Measurements from ENCODE around the gene MCC.

The MCC gene

DNA sequence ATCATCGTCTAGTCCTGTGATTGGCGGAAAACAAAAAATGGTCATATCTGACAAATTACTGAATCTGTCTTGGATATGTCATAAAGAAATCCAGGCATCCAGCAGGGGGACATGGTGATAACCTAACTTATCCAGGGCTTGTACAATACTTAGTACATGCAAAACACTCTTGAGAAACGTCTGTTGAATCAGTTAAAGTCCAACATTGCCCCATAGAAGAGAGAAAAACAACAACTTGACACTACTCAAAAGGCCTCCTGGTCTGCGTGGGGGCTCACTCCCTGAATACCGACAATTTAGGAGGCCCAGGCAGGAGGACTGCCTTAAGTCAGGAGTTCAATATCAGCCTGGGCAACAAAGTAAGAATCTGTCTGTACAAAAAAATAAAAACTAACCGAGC is 294.1 kb downstream of the MCC start:
- Histone ChIP-seq H3K9me3 (ENCODE audit: control insufficient read depth in 1 of 2, low read length in 2 of 2) (peaks cover 0 to 5% of the 10 kb centered on the region in 2 donors), H3K27ac (ENCODE audit: low read length) (no peak overlapping the region), H3K4me3 (ENCODE audit: low read depth in 1 of 2, low read length in 2 of 2) (no peak overlapping the region), H3K36me3 (ENCODE audit: control insufficient read depth in 1 of 2, insufficient read depth in 2 of 2, low read length in 2 of 2) (no peaks in the 10 kb centered on the region), H3K4me1 (ENCODE audit: control insufficient read depth in 1 of 2, insufficient read depth in 2 of 2, low read length in 2 of 2) (peaks cover 0 to 7% of the 10 kb centered on the region in 2 donors), H3K27me3 (ENCODE audit: low read depth, low read length) (no peaks in the 10 kb centered on the region)

DNA sequence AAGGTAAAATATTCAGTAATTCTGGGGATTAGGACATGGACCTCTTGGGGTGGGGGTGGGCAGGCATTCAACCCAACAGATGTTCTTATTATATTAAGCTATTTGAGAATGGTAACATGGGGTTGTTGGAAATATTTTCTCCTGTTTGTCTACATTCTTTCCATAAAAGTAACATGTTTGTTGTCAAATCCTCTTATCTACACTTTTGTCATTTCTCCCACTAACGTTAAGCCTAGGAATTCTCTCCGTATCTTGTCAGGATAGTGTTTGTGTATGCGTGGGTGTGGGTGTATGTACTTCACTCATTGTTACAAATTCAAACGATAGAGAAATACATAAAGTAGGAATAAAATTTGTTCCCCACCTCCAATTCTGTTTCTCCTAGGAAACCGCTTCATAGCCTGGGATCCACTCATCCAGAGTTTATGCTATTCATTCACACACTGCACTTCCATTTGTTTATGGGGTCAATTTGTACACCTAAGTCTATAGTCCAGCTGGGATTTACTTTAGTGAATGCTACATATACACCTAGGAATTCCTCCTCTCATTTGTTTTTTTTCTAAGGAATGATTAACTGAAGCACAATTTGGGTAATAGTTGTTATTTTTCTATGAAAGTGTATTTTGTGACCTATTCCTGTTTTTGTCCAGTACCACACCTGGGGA is 294.8 kb downstream of the MCC start:
- H3K27ac ChIP-seq (ENCODE audit: low read length): no peak overlapping the region
- H3K4me1 ChIP-seq (ENCODE audit: control insufficient read depth in 1 of 2, insufficient read depth in 2 of 2, low read length in 2 of 2): peaks cover 0 to 7% of the 10 kb centered on the region in 2 donors
- no peaks in the 10 kb centered on the region for H3K36me3 ChIP-seq (ENCODE audit: control insufficient read depth in 1 of 2, insufficient read depth in 2 of 2, low read length in 2 of 2)
- H3K9me3 ChIP-seq (ENCODE audit: control insufficient read depth in 1 of 2, low read length in 2 of 2): peaks cover 0 to 5% of the 10 kb centered on the region in 2 donors
- H3K4me3 ChIP-seq (ENCODE audit: low read depth in 1 of 2, low read length in 2 of 2): no peak overlapping the region
- H3K27me3 ChIP-seq (ENCODE audit: low read depth, low read length): no peaks in the 10 kb centered on the region

DNA sequence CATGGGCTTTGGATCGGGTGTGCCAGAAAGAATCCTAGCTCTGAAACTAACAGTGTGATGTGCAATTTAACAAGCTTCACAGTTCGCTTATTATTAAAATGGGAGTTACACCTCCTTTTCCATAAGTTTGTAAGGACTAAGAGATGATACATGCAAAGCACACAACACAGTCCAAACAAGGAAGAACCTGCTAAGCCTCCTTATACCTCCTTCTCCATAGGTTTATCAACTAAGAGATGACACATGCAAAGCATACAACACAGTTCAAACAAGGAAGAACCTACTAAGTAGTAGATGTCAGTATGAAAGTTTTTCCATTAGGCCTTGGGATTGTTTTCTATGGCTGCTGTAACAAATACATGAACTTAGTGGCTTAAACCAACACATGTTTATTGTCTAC is 295.7 kb downstream of the MCC start:
- H3K4me3 ChIP-seq (ENCODE audit: low read depth in 1 of 2, low read length in 2 of 2): no peak overlapping the region
- H3K9me3 ChIP-seq (ENCODE audit: control insufficient read depth in 1 of 2, low read length in 2 of 2): peaks cover 0 to 5% of the 10 kb centered on the region in 2 donors
- no peaks in the 10 kb centered on the region for H3K27me3 ChIP-seq (ENCODE audit: low read depth, low read length)
- H3K4me1 ChIP-seq (ENCODE audit: control insufficient read depth in 1 of 2, insufficient read depth in 2 of 2, low read length in 2 of 2): peaks cover 0 to 7% of the 10 kb centered on the region in 2 donors
- H3K27ac ChIP-seq (ENCODE audit: low read length): no peak overlapping the region
- no peaks in the 10 kb centered on the region for H3K36me3 ChIP-seq (ENCODE audit: control insufficient read depth in 1 of 2, insufficient read depth in 2 of 2, low read length in 2 of 2)

DNA sequence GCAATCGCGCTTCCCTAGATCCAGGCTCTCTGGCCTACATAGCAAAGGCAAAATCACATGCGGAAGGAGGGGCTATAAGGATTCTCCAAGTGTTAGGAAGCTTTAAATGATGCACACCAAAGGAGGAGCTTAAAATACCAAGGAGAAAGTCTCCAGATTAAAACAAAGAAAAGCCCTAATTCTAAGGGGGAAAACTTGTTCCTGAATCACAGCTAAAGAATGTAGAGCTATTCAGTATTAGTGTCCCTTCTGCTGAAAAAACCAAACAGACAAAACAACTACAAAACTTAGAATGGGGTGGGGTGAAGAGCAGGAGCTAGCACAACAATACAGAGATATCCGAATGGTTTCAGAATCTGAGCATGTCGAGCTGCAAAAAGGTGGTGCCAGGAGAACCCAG is 297.9 kb downstream of the MCC start:
- Histone ChIP-seq H3K27me3 (ENCODE audit: low read depth, low read length) (no peaks in the 10 kb centered on the region), H3K4me3 (ENCODE audit: low read depth in 1 of 2, low read length in 2 of 2) (no peak overlapping the region), H3K27ac (ENCODE audit: low read length) (no peak overlapping the region), H3K4me1 (ENCODE audit: control insufficient read depth in 1 of 2, insufficient read depth in 2 of 2, low read length in 2 of 2) (peaks cover 0 to 2% of the 10 kb centered on the region in 2 donors), H3K9me3 (ENCODE audit: control insufficient read depth in 1 of 2, low read length in 2 of 2) (peaks cover 0 to 5% of the 10 kb centered on the region in 2 donors), H3K36me3 (ENCODE audit: control insufficient read depth in 1 of 2, insufficient read depth in 2 of 2, low read length in 2 of 2) (no peaks in the 10 kb centered on the region)

DNA sequence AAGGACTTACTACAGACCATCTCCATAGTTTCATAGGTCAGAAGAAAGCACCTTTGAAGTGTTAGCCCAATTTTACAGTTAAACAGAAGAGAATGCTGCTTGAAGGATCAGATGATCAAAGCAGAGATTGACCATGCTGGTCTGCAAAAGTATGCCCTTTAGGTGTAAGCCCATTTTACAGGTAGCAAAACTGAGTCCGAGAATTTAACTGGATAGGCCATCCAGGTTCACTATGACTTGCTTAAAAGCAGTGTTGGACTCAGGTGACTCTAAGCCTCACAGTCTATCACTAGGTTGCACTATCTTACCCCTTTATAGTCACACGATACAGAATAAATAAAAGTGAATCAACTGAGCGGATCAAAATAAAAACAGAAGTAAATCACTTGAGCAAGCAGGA is 299.0 kb downstream of the MCC start:
- H3K27ac ChIP-seq (ENCODE audit: low read length): no peak overlapping the region
- H3K4me1 ChIP-seq (ENCODE audit: control insufficient read depth in 1 of 2, insufficient read depth in 2 of 2, low read length in 2 of 2): no peaks in the 10 kb centered on the region
- no peaks in the 10 kb centered on the region for H3K27me3 ChIP-seq (ENCODE audit: low read depth, low read length)
- H3K4me3 ChIP-seq (ENCODE audit: low read depth in 1 of 2, low read length in 2 of 2): no peak overlapping the region
- no peaks in the 10 kb centered on the region for H3K36me3 ChIP-seq (ENCODE audit: control insufficient read depth in 1 of 2, insufficient read depth in 2 of 2, low read length in 2 of 2)
- H3K9me3 ChIP-seq (ENCODE audit: control insufficient read depth in 1 of 2, low read length in 2 of 2): peaks cover 0 to 5% of the 10 kb centered on the region in 2 donors

DNA sequence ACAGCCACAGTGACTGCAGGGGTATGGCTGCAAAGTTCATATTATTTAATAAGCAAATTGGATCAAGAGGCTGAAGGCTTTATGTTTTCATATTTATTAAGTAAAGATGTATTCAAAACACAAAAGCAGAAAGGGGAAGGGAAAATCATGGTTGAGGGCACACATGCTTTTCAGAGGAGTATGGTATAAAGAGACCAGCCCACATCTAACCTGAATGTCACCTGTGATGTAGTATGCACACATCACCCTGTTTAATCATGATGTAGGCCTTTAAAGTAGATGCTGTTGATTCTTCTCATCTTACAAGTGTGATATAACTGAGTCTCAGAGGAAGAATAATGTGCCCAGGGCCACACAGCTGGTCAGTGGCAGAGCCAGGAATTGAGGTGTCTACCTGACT is 299.8 kb downstream of the MCC start:
- Histone ChIP-seq H3K4me3 (ENCODE audit: low read depth in 1 of 2, low read length in 2 of 2) (no peak overlapping the region), H3K4me1 (ENCODE audit: control insufficient read depth in 1 of 2, insufficient read depth in 2 of 2, low read length in 2 of 2) (no peaks in the 10 kb centered on the region), H3K27ac (ENCODE audit: low read length) (no peak overlapping the region), H3K9me3 (ENCODE audit: control insufficient read depth in 1 of 2, low read length in 2 of 2) (peaks cover 0 to 5% of the 10 kb centered on the region in 2 donors), H3K36me3 (ENCODE audit: control insufficient read depth in 1 of 2, insufficient read depth in 2 of 2, low read length in 2 of 2) (no peaks in the 10 kb centered on the region), H3K27me3 (ENCODE audit: low read depth, low read length) (no peaks in the 10 kb centered on the region)

DNA sequence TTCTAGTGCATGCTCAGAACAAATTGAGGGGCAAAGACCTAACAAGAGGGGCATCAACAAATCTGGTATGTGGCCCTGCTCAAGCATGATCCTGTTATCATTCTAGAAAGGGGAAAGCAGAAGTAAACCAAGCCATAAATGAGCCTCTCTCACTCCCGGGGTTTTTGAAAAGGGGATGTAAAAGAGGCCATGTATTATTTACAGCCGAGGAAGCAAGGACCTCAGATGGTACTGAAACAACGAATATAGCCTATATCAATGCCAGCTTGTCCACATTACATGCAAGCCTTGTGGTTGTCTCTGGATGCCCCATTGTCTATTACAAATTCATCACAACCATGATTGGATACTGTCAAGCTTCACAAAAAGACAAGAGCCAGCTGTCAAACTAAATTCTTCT is 300.3 kb downstream of the MCC start:
- Histone ChIP-seq H3K9me3 (ENCODE audit: control insufficient read depth in 1 of 2, low read length in 2 of 2) (peaks cover 0 to 3% of the 10 kb centered on the region in 2 donors), H3K27ac (ENCODE audit: low read length) (no peak overlapping the region), H3K36me3 (ENCODE audit: control insufficient read depth in 1 of 2, insufficient read depth in 2 of 2, low read length in 2 of 2) (no peaks in the 10 kb centered on the region), H3K4me3 (ENCODE audit: low read depth in 1 of 2, low read length in 2 of 2) (no peak overlapping the region), H3K4me1 (ENCODE audit: control insufficient read depth in 1 of 2, insufficient read depth in 2 of 2, low read length in 2 of 2) (no peaks in the 10 kb centered on the region), H3K27me3 (ENCODE audit: low read depth, low read length) (no peaks in the 10 kb centered on the region)

DNA sequence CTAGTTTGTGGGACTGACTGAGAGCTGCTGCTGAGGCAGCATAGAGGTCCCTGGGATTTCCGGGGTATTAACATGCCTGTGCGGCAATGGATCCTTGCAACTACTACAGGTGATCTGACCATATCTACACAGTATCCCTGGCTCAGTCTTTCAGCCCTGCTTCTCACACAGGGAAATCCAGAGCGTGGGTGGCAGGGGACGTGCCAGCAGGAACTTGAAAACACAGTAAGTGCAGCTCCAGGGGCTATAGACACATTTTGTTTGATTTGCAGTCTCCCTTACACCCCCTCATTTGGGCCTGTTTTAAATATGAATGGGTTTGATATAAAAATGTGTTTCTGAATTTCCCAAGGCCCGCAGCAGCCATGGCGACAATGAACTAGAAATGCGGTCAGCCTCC is 302.2 kb downstream of the MCC start:
- Histone ChIP-seq H3K36me3 (ENCODE audit: control insufficient read depth in 1 of 2, insufficient read depth in 2 of 2, low read length in 2 of 2) (no peaks in the 10 kb centered on the region), H3K9me3 (ENCODE audit: control insufficient read depth in 1 of 2, low read length in 2 of 2) (no peaks in the 10 kb centered on the region), H3K4me3 (ENCODE audit: low read depth in 1 of 2, low read length in 2 of 2) (no peak overlapping the region), H3K27me3 (ENCODE audit: low read depth, low read length) (no peaks in the 10 kb centered on the region), H3K27ac (ENCODE audit: low read length) (no peak overlapping the region), H3K4me1 (ENCODE audit: control insufficient read depth in 1 of 2, insufficient read depth in 2 of 2, low read length in 2 of 2) (no peaks in the 10 kb centered on the region)

DNA sequence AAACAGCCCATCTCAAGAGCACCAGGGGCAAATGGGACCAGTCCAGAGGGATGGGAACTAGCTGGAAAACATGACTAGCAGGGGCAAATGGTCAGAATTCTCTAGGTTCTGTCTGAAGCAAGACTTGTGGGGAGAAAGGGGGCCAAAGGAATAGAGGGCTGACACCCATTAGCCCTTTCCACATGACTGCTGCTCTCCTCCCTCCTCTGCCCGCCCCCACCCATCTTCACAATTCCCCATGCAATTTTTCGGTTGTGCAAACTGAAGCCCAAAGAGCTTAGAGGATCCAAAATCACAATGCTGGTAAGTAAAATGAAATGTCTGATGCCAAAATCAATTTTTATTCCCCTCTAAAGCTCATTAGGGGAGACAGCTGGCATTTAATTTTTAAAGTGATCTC is 304.6 kb downstream of the MCC start:
- no peaks in the 10 kb centered on the region for H3K9me3 ChIP-seq (ENCODE audit: control insufficient read depth in 1 of 2, low read length in 2 of 2)
- no peak overlapping the region for H3K4me3 ChIP-seq (ENCODE audit: low read depth in 1 of 2, low read length in 2 of 2)
- H3K27me3 ChIP-seq (ENCODE audit: low read depth, low read length): no peaks in the 10 kb centered on the region
- H3K4me1 ChIP-seq (ENCODE audit: control insufficient read depth in 1 of 2, insufficient read depth in 2 of 2, low read length in 2 of 2): peaks cover 6 to 13% of the 10 kb centered on the region in 2 donors
- no peak overlapping the region for H3K27ac ChIP-seq (ENCODE audit: low read length)
- H3K36me3 ChIP-seq (ENCODE audit: control insufficient read depth in 1 of 2, insufficient read depth in 2 of 2, low read length in 2 of 2): no peaks in the 10 kb centered on the region

DNA sequence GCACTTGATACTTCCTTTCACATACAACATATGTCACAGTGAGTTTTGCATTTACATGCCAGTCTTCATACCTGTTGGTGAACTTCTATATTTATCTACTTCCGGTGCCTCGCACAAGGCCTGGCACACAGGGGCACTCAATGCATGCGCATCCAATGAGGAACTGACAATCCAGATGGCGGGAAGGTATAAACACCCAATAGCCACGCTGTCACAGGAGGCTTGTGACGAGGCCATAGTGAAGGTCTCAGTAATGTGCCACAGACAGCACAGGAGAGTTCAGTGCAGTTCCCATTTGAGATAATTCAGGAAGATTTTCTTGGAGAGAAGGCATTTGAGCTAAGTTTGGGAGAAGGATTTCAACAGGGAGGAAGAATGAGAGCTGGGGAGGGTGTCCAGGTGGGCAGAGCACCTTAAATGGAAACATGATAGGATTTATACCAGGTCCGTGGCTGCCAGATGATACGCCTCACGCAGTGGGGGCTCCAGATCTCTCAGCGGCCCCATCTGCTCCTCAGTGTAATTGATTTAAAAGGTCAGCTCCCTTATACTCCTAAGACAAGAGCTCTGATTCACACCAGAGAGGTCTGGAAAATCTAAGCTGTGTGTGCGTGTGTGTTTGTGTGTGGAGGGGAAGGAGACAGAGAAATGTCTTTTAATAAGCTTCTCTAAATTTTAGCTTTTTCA is 305.5 kb downstream of the MCC start:
- H3K4me1 ChIP-seq (ENCODE audit: control insufficient read depth in 1 of 2, insufficient read depth in 2 of 2, low read length in 2 of 2): peaks cover 6 to 22% of the 10 kb centered on the region in 2 donors
- H3K36me3 ChIP-seq (ENCODE audit: control insufficient read depth in 1 of 2, insufficient read depth in 2 of 2, low read length in 2 of 2): no peaks in the 10 kb centered on the region
- H3K27me3 ChIP-seq (ENCODE audit: low read depth, low read length): no peaks in the 10 kb centered on the region
- H3K27ac ChIP-seq (ENCODE audit: low read length): no peak overlapping the region
- no peaks in the 10 kb centered on the region for H3K9me3 ChIP-seq (ENCODE audit: control insufficient read depth in 1 of 2, low read length in 2 of 2)
- no peak overlapping the region for H3K4me3 ChIP-seq (ENCODE audit: low read depth in 1 of 2, low read length in 2 of 2)

DNA sequence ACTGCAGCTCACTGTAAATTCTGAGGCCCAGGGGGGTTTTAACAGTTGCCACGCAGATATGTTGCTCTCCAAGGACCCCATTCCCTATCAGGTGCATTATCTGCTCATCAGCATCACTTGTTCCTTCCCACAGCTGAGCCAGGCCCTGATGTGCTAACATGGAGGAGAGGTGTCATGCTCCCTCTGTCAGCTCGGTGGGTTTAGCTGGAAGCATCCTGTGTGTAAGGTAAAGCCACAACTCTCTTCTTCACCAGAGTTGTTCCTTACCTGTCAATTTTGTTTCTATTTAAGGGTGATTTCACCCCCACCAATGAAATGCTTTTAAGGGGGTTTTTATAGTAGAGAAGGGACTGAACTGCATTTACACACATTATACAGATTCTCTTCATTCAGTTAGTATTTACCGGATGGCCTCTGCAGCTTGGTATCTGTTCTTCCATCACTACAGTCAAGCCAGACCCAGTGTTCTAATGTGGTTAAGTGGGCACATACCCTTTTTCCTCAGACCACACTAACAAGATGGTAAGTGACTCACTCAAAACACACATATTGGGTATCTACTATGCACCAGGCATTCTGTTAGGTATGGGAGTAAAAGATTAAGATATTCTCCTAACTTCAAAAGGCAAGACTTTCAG is 306.3 kb downstream of the MCC start:
- Histone ChIP-seq H3K9me3 (ENCODE audit: control insufficient read depth in 1 of 2, low read length in 2 of 2) (no peaks in the 10 kb centered on the region), H3K27ac (ENCODE audit: low read length) (no peak overlapping the region), H3K36me3 (ENCODE audit: control insufficient read depth in 1 of 2, insufficient read depth in 2 of 2, low read length in 2 of 2) (no peaks in the 10 kb centered on the region), H3K4me1 (ENCODE audit: control insufficient read depth in 1 of 2, insufficient read depth in 2 of 2, low read length in 2 of 2) (peaks cover 6 to 22% of the 10 kb centered on the region in 2 donors), H3K27me3 (ENCODE audit: low read depth, low read length) (no peaks in the 10 kb centered on the region), H3K4me3 (ENCODE audit: low read depth in 1 of 2, low read length in 2 of 2) (no peak overlapping the region)
